ENCODE data around the gene MME. TPM values are rescaled to one million over a fixed set of nuclear protein-coding genes. Genes with fewer than 3 reads are reported as not detected.

The MME gene
- total and polyA plus RNA-seq, 10 of the 15 experiments (the other 5 are each of a cell fraction or from before 2014, with no cell fraction given): under 0.01 to 0.23 (median 0.09) TPM; not detected in 3

DNA sequence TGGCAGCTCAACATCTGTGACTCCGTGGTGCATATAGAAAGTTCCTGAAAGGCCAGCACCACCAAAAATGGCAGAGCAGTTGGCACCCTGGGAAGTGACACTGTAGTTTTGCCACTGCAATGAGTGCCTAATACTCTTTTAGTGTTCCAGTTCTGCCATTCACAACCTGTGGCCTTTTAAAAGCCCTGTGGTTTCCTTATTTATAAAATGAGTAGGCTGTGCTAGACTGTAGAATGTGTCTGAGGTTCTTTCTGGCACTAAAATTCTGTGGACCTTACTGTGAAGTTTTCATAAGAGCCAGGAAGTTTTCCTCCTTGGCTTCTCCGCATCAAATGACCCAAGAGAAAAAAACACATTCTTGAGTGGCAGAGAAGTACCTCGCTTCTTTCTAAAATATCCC, 74.1 kb downstream of the MME start:
- Histone ChIP-seq H3K4me2 (ENCODE audit: control insufficient read depth, insufficient read depth) (no peak overlapping the region), H3K79me2 (ENCODE audit: control insufficient read depth, insufficient read depth, low read length) (no peaks in the 10 kb centered on the region), H3K4me1 (ENCODE audit: control insufficient read depth, insufficient read depth, low read length) (no peaks in the 10 kb centered on the region), H3K4me3 (no peak overlapping the region), H3K27ac (ENCODE audit: control insufficient read depth, insufficient read depth) (no peak overlapping the region), H3K9ac (ENCODE audit: control insufficient read depth, insufficient read depth, low read length) (no peak overlapping the region), H4K20me1 (ENCODE audit: control insufficient read depth, insufficient read depth) (no peaks in the 10 kb centered on the region), H3K9me3 (replicated peaks; ENCODE audit: control insufficient read depth, insufficient read depth, low read length) (no peaks in the 10 kb centered on the region), H3K27me3 (replicated peaks in 1 of 2; ENCODE audit: control insufficient read depth in 2 of 2, insufficient read depth in 2 of 2, low read length in 1 of 2) (no peaks in the 10 kb centered on the region), H2AFZ (ENCODE audit: control insufficient read depth, low read depth, low read length) (no peak overlapping the region), H3K36me3 (ENCODE audit: control insufficient read depth in 2 of 2, insufficient read depth in 2 of 2, low read length in 1 of 2) (no peaks in the 10 kb centered on the region)
- DNase-seq (ENCODE audit: low read depth, low spot score) (no peak), FAIRE-seq (no peak), ATAC-seq (no peak)
- RAD21 ChIA-PET (ENCODE audit: unreplicated experiment): no interaction called here
- POLR2A ChIA-PET: no interaction called here
- intact Hi-C loops (cut with micrococcal nuclease; ENCODE audit: unreplicated experiment): no loop called here
- CTCF ChIA-PET: no interaction called here
- no TSS peak for BruUV-seq (replicated peaks)
- 34% methylated on average over 3 of the region's 3 CpGs for WGBS (ENCODE audit: insufficient coverage, insufficient replicate concordance, low lambda C conversion rate, missing lambda C conversion rate)
- SMC1A ChIA-PET (ENCODE audit: uncharacterized antibody, unreplicated experiment): no interaction called here
- TF ChIP-seq, protein P1, sequence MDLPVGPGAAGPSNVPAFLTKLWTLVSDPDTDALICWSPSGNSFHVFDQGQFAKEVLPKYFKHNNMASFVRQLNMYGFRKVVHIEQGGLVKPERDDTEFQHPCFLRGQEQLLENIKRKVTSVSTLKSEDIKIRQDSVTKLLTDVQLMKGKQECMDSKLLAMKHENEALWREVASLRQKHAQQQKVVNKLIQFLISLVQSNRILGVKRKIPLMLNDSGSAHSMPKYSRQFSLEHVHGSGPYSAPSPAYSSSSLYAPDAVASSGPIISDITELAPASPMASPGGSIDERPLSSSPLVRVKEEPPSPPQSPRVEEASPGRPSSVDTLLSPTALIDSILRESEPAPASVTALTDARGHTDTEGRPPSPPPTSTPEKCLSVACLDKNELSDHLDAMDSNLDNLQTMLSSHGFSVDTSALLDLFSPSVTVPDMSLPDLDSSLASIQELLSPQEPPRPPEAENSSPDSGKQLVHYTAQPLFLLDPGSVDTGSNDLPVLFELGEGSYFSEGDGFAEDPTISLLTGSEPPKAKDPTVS (IDR thresholded peaks at IDR 0.05; ENCODE audit: low read depth, low read length): no peak
- no peak for TF ChIP-seq NFYB (IDR thresholded peaks at IDR 0.05; ENCODE audit: insufficient read depth, low read depth, low read length)
- TF ChIP-seq CBX5 (IDR thresholded peaks at IDR 0.05; ENCODE audit: low read depth): no peak
- TF ChIP-seq ZSCAN29 (IDR thresholded peaks at IDR 0.05): no peak
- TF ChIP-seq PML (IDR thresholded peaks at IDR 0.05; ENCODE audit: low read length): no peak
- TF ChIP-seq TARDBP (IDR thresholded peaks at IDR 0.05; ENCODE audit: borderline replicate concordance): no peak
- TF ChIP-seq EGR1 (IDR thresholded peaks at IDR 0.05; ENCODE audit: borderline replicate concordance in 1 of 2, low read depth in 2 of 2, low read length in 2 of 2): no peak
- no peak for TF ChIP-seq FOXK2 (IDR thresholded peaks at IDR 0.05)
- no peak for TF ChIP-seq ZBED1 (IDR thresholded peaks at IDR 0.05; ENCODE audit: borderline replicate concordance)
- in situ Hi-C loops (cut with MboI): no loop called here

Data from GM12878 (cell line).